Neural cell (in vitro differentiated cells): ENCODE data around the gene PRKCE. TPM values are rescaled to one million over a fixed set of nuclear protein-coding genes. Genes with fewer than 3 reads are reported as not detected.
"Not testable (repeated sequence)": the region's sequence is repeated elsewhere in the genome, so short reads cannot be mapped to it uniquely, and the experiment has no call there.

Experiments
- H2AFZ ChIP-seq: fragments of 200-600, 300-800 bp; sonication (generic), shearing (Covaris generic); 2 replicates; pipeline ENCODE4 v1.6.0; 2014; ENCODE audit warnings: low read depth, mild to moderate bottlenecking, antibody characterized with exemption, low read length, moderate library complexity
- H3F3A ChIP-seq: fragments of 200-600 bp; shearing (Covaris generic); 2 replicates; pipeline ENCODE4 v1.6.1; 2016; ENCODE audit warnings: mild to moderate bottlenecking, moderate library complexity, mixed read lengths, antibody characterized with exemption, low read length; ENCODE audit not compliant: insufficient read depth, poor library complexity, severe bottlenecking
- H3K27ac ChIP-seq: fragments of 200-600, 300-800 bp; sonication (generic), shearing (Covaris generic); 2 replicates; pipeline ENCODE4 v1.5.1; 2014; ENCODE audit warnings: mild to moderate bottlenecking, low read length, moderate library complexity
- H3K27me3 ChIP-seq: fragments of 300-800, 200-600 bp; sonication (generic), shearing (Covaris generic); 2 replicates; pipeline ENCODE4 v1.6.0; 2014; ENCODE audit warnings: mild to moderate bottlenecking, low read depth, low read length, moderate library complexity; ENCODE audit not compliant: insufficient read depth
- H3K36me3 ChIP-seq: fragments of 300-800, 200-600 bp; sonication (generic), shearing (Covaris generic); 2 replicates; pipeline ENCODE4 v1.5.1; 2014; ENCODE audit warnings: mild to moderate bottlenecking, antibody characterized with exemption, low read length, moderate library complexity; ENCODE audit not compliant: insufficient read depth
- H3K4me2 ChIP-seq: fragments of 300-800, 200-600 bp; sonication (generic), shearing (Covaris generic); 2 replicates; pipeline ENCODE4 v1.6.0; 2014; ENCODE audit warnings: mild to moderate bottlenecking, low read length
- H3K4me3 ChIP-seq: fragments of 300-800, 200-600 bp; sonication (generic), shearing (Covaris generic); 2 replicates; pipeline ENCODE4 v1.5.1; 2014; ENCODE audit warnings: mild to moderate bottlenecking, low read length, moderate library complexity
- H3K79me2 ChIP-seq: fragments of 200-600 bp; shearing (Covaris generic); replicated peaks from 2 replicates; pipeline ENCODE4 v1.6.0; 2014; ENCODE audit warnings: mild to moderate bottlenecking, low read length, moderate library complexity; ENCODE audit not compliant: insufficient read depth
- H3K9ac ChIP-seq: fragments of 300-800, 200-600 bp; sonication (generic), shearing (Covaris generic); 2 replicates; pipeline ENCODE4 v1.6.1; 2016; ENCODE audit warnings: mild to moderate bottlenecking, low read length, mixed read lengths
- H3K9me2 ChIP-seq: fragments of 200-600 bp; shearing (Covaris generic); 2 replicates; pipeline ENCODE4 v1.6.1; 2016; ENCODE audit warnings: mild to moderate bottlenecking, low read length, mixed read lengths; ENCODE audit not compliant: insufficient read depth
- H3K9me3 ChIP-seq: fragments of 200-600, 300-800 bp; sonication (generic), shearing (Covaris generic); 2 replicates; pipeline ENCODE4 v1.6.1; 2016; ENCODE audit warnings: mild to moderate bottlenecking, mixed run types, low read length, moderate library complexity, mixed read lengths
- H4K20me1 ChIP-seq: fragments of 200-600 bp; shearing (Covaris generic); 2 replicates; pipeline ENCODE4 v1.6.1; 2016; ENCODE audit warnings: mild to moderate bottlenecking, mixed run types; ENCODE audit not compliant: insufficient read depth
- CTCF ChIP-seq: fragments of 450-650 bp; IDR thresholded peaks from 2 replicates; pipeline ENCODE4 v1.5.1; 2014; ENCODE audit warnings: antibody characterized with exemption, mild to moderate bottlenecking, moderate library complexity; ENCODE audit not compliant: poor library complexity, severe bottlenecking
- EP300 ChIP-seq: fragments of 450-650 bp; conservative IDR thresholded peaks from 2 replicates; pipeline ENCODE4 v1.6.1; 2014; ENCODE audit warnings: antibody characterized with exemption, mild to moderate bottlenecking, moderate library complexity; ENCODE audit not compliant: poor library complexity, severe bottlenecking
- EZH2 ChIP-seq: fragments of 200-600, 300-800 bp; shearing (Covaris generic), sonication (generic); IDR thresholded peaks from 2 replicates; pipeline ENCODE4 v1.6.1; 2014; ENCODE audit warnings: antibody characterized with exemption, low read length, borderline replicate concordance, mild to moderate bottlenecking; ENCODE audit not compliant: insufficient read depth, poor library complexity, severe bottlenecking
- MXI1 ChIP-seq: fragments of 450-650 bp; conservative IDR thresholded peaks from 2 replicates; pipeline ENCODE4 v1.6.1; 2014; ENCODE audit warnings: antibody characterized with exemption, mild to moderate bottlenecking; ENCODE audit not compliant: poor library complexity, severe bottlenecking
- POLR2AphosphoS5 ChIP-seq: IDR thresholded peaks from 2 replicates; pipeline ENCODE4 v1.6.1; 2012
- RAD21 ChIP-seq: fragments of 450-650 bp; conservative IDR thresholded peaks from 2 replicates; pipeline ENCODE4 v1.6.1; 2014; ENCODE audit warnings: antibody characterized with exemption, mild to moderate bottlenecking, moderate library complexity
- REST ChIP-seq: IDR thresholded peaks from 2 replicates; pipeline ENCODE4 v1.6.1; 2012; ENCODE audit warnings: borderline replicate concordance
- SMC3 ChIP-seq: fragments of 450-650 bp; conservative IDR thresholded peaks from 2 replicates; pipeline ENCODE4 v1.6.1; 2014; ENCODE audit warnings: antibody characterized with exemption, mild to moderate bottlenecking, moderate library complexity; ENCODE audit not compliant: poor library complexity
- TAF1 ChIP-seq: IDR thresholded peaks from 2 replicates; pipeline ENCODE4 v1.6.1; 2012; ENCODE audit warnings: low read depth
- polyA plus RNA-seq: library from polyadenylated mRNA; depleted of rRNA; stranded (reverse); fragments of >200 nt; gene quantifications from 2 replicates; pipeline ENCODE4 v1.2.3, GENCODE V29; 2014

PRKCE gene
- polyA plus RNA-seq, 1 donor from 2014 or later = 5.4 TPM

DNA sequence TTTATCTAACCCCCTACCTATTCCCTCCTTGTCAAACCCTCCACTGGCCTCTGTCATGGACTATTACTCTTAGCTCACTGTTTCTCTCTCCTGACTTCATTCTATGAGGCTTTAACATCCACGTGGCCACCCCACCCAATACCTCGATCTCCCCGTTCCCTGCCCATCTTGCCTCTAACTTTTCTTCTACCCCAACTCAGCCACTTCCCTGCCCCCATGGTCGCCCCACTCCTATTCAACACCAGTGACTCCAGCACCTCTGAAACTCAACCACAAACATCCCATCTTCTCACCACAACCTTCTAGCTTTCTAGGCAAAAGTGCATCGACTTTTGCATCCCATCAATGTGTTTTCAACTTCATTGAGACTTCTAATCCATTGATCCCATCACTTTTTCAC lies 551.5 kb downstream of the PRKCE start:
- TF ChIP-seq REST = no peak
- no peak for TF ChIP-seq SMC3
- no peak for TF ChIP-seq EP300
- TF ChIP-seq TAF1 = no peak
- no peak for TF ChIP-seq EZH2
- TF ChIP-seq RAD21 = no peak
- no peak for TF ChIP-seq POLR2AphosphoS5
- no peak for TF ChIP-seq CTCF
- no peak for TF ChIP-seq MXI1

DNA sequence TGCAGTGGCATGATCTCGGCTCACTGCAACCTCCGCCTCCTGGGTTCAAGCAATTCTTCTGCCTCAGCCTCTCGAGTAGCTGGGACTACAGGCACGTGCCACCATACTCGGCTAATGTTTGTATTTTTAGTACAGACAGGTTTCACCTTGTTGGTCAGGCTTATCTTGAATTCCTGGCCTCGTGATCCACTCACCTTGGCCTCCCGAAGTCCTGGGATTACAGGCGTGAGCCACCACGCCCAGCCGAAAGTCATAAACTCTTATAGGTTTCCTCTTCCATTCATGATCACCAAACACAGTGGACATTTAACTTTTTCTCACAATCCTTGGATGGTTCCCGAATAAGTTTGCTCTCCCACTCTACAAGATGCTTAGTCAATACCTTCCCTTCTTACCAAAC lies 552.2 kb downstream of the PRKCE start:
- H2AFZ ChIP-seq, H3K9me3 ChIP-seq, H3K27me3 ChIP-seq, H3K36me3 ChIP-seq, H3K79me2 ChIP-seq, H3K9ac ChIP-seq, H3F3A ChIP-seq, H3K9me2 ChIP-seq, H3K27ac ChIP-seq, H3K4me2 ChIP-seq, H3K4me3 ChIP-seq, H4K20me1 ChIP-seq: not testable (repeated sequence)

More for the DNA sequence above, 551.5 kb downstream of the PRKCE start:
- Histone ChIP-seq H3K4me2 (no peak overlapping the region), H2AFZ (no peak overlapping the region), H3K9ac (no peak overlapping the region), H3K4me3 (no peak overlapping the region), H3K27me3 (no peaks in the 10 kb centered on the region), H3F3A (no peaks in the 10 kb centered on the region), H3K9me2 (no peaks in the 10 kb centered on the region), H3K36me3 (no peaks in the 10 kb centered on the region), H3K27ac (no peak overlapping the region), H3K9me3 (no peaks in the 10 kb centered on the region), H3K79me2 (no peaks in the 10 kb centered on the region), H4K20me1 (no peaks in the 10 kb centered on the region)

DNA sequence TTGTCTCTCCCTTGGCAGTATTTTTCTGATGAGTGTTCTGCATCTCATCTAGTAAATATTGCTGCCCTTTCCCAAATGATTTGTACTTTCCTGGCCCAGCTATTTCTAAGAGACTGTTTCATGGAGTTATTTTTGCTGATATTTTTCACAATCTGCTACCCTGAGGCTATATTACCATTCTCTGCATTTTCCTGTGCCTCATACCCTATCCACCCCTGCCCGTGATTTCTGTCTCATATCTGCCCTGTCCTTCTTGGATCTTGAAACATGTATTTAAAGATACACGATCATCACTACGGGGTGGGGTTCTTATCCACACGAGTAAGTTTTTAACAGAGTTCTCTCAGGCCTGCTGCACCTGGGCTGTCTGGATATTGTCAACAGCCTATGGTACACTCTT lies 556.1 kb downstream of the PRKCE start:
- TF ChIP-seq MXI1 = no peak
- TF ChIP-seq EP300 = no peak
- no peak for TF ChIP-seq EZH2
- no peak for TF ChIP-seq CTCF
- TF ChIP-seq POLR2AphosphoS5 = no peak
- no peaks in the 10 kb centered on the region for H3K79me2 ChIP-seq
- no peak overlapping the region for H3K27ac ChIP-seq
- H3K4me2 ChIP-seq = no peak overlapping the region
- H3K9me3 ChIP-seq = no peaks in the 10 kb centered on the region
- no peak overlapping the region for H3K4me3 ChIP-seq
- H3K36me3 ChIP-seq = no peaks in the 10 kb centered on the region
- H3K9me2 ChIP-seq = no peaks in the 10 kb centered on the region
- H2AFZ ChIP-seq = no peak overlapping the region
- H4K20me1 ChIP-seq = no peaks in the 10 kb centered on the region
- H3K27me3 ChIP-seq = no peaks in the 10 kb centered on the region
- no peaks in the 10 kb centered on the region for H3F3A ChIP-seq
- H3K9ac ChIP-seq = no peak overlapping the region
